Liver (tissue), 3 donors: Measurements from ENCODE around the gene TBX5.

Experiments used
- RAD21 ChIP-seq, 2 donors: IDR thresholded peaks; 2 replicates each; pipeline ENCODE4 v1.6.1; 2016; ENCODE audit warnings: antibody characterized with exemption in 2 of 2, mild to moderate bottlenecking in 2 of 2
- RXRA ChIP-seq, 2 donors: IDR thresholded peaks; 2 replicates each; pipeline ENCODE4 v1.6.1; 2017 to 2018; ENCODE audit warnings: antibody characterized with exemption in 2 of 2, mild to moderate bottlenecking in 1 of 2
- TF ChIP-seq, protein P1 (sequence below): IDR thresholded peaks from 2 replicates; pipeline ENCODE4 v1.6.1; 2016; ENCODE audit warnings: antibody characterized with exemption
- TF ChIP-seq, protein P2 (sequence below): fragments of 150-350 bp; IDR thresholded peaks from 2 replicates; pipeline ENCODE4 v1.5.1; 2017; ENCODE audit warnings: improper control_type of control experiment, low read depth, low read length; ENCODE audit not compliant: missing input control
- donor health status: healthy.
- donor health status: healthy.

DNA sequence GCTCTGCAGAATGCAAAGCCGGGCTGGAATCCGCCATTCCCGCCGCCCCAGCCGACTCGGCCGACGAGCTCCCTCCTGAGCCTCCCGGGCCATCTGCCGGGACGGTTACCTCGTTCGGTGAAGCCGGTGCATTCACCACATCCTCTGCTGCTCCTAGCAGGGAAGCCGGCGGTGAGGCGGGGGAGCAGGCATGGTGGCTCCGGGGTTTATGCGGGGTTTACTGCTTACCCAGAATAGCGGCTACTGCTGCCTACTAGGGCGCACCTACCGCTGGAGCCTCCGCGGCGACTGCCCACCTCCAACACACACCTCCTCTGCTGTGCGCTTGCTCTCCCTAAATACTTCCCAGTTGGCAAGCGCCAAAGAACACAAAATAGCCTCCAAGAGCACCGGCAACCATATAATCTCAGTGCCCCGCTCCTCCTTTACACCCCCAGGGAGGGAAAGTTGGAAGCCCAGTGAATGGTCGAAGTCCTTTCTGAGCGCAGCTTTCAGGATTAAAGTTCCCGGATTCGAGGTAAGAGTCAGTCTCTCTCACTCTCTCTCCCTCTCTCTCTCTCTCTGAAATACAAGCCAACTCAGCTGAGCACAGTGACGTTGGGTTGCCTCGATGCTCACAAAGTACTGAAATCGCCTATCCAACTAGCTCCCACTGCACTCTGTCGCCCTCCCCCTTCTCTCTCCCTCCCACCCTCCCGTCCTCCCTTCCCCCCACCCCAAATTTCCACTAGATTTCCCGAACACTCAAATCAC lies at the start of gene TBX5:
- TF ChIP-seq, protein P1, sequence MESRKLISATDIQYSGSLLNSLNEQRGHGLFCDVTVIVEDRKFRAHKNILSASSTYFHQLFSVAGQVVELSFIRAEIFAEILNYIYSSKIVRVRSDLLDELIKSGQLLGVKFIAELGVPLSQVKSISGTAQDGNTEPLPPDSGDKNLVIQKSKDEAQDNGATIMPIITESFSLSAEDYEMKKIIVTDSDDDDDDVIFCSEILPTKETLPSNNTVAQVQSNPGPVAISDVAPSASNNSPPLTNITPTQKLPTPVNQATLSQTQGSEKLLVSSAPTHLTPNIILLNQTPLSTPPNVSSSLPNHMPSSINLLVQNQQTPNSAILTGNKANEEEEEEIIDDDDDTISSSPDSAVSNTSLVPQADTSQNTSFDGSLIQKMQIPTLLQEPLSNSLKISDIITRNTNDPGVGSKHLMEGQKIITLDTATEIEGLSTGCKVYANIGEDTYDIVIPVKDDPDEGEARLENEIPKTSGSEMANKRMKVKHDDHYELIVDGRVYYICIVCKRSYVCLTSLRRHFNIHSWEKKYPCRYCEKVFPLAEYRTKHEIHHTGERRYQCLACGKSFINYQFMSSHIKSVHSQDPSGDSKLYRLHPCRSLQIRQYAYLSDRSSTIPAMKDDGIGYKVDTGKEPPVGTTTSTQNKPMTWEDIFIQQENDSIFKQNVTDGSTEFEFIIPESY: no peak
- TF ChIP-seq, protein P2, sequence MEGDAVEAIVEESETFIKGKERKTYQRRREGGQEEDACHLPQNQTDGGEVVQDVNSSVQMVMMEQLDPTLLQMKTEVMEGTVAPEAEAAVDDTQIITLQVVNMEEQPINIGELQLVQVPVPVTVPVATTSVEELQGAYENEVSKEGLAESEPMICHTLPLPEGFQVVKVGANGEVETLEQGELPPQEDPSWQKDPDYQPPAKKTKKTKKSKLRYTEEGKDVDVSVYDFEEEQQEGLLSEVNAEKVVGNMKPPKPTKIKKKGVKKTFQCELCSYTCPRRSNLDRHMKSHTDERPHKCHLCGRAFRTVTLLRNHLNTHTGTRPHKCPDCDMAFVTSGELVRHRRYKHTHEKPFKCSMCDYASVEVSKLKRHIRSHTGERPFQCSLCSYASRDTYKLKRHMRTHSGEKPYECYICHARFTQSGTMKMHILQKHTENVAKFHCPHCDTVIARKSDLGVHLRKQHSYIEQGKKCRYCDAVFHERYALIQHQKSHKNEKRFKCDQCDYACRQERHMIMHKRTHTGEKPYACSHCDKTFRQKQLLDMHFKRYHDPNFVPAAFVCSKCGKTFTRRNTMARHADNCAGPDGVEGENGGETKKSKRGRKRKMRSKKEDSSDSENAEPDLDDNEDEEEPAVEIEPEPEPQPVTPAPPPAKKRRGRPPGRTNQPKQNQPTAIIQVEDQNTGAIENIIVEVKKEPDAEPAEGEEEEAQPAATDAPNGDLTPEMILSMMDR: no peak
- no peak for TF ChIP-seq RAD21 (IDR thresholded peaks at IDR 0.05)
- no peak for TF ChIP-seq RXRA (IDR thresholded peaks at IDR 0.05)
